Mucosa of descending colon (tissue), 3 donors: ENCODE data around the gene CDC42EP2. TPM values are rescaled to one million over a fixed set of nuclear protein-coding genes. Genes with fewer than 3 reads are reported as not detected.

Experiments used
- ATAC-seq: fragments of 200-7000 bp; cut with Tn5 transposase; one replicate; pipeline ENCODE4 v1.9.1; 2020; ENCODE audit warnings: mild to moderate bottlenecking, moderate library complexity
- DNase-seq, 3 donors: peaks; one replicate each; pipeline ENCODE4 v3.0.0-alpha.2; 2020
- H3K36me3 ChIP-seq: fragments of 200-600 bp; one replicate; pipeline ENCODE4 v1.8.0; 2021; ENCODE audit warnings: low read depth, mild to moderate bottlenecking
- H3K4me1 ChIP-seq: fragments of 200-600 bp; one replicate; pipeline ENCODE4 v1.8.0; 2021; ENCODE audit warnings: low read depth, mild to moderate bottlenecking
- H3K4me3 ChIP-seq: fragments of 200-600 bp; one replicate; pipeline ENCODE4 v1.8.0; 2021; ENCODE audit warnings: mild to moderate bottlenecking
- H3K9me3 ChIP-seq: fragments of 200-600 bp; one replicate; pipeline ENCODE4 v1.8.0; 2021; ENCODE audit warnings: mild to moderate bottlenecking
- CTCF ChIP-seq: fragments of 200-600 bp; IDR thresholded peaks from one replicate; pipeline ENCODE4 v1.8.0; 2022; ENCODE audit warnings: antibody characterized with exemption, mild to moderate bottlenecking
- intact Hi-C, 2 donors: fragments of 100-400 bp; cut with DNase I in 1 of 2; cut with micrococcal nuclease in 1 of 2; formaldehyde crosslinking; loops; one replicate each; pipeline versions ENCODE4 v1.11.0 to v1.11.1; 2022; cut with DNase I, micrococcal nuclease
- total RNA-seq, 3 donors: library from RNA; stranded (reverse); fragmentation: NEBNext Ultra II Directional in 2 of 3; extraction: Animal tissue kit (Norgen Biotek cat#: 25700) in 2 of 3; gene quantifications; one replicate each; pipeline versions ENCODE4 v1.2.1 to v1.2.4, GENCODE V29; 2021 to 2023
- donor health status: DM: no; HTN: no; CAD: no; lungs with moderate emphysema.
- donor health status: DM: no; HTN: no; CAD: no.
- donor health status: DM: no; HTN: yes; CAD: no.

Gene CDC42EP2
- total RNA-seq, 3 donors from 2014 or later = 7.0 to 27.4 (median 11.6) TPM

GRCh38 chr11:65277631-65278277, 36.9 kb upstream of the CDC42EP2 start:
- intact Hi-C loops = loop anchor here in 1 of 2 donors (5.0 kb wide), 1 partner anchor 45 kb away; no protein-coding TSS in a partner anchor
- Histone ChIP-seq H3K9me3 (no peaks in the 10 kb centered on the region), H3K4me1 (peaks cover 18% of the 10 kb centered on the region), H3K4me3 (no peak overlapping the region), H3K36me3 (no peaks in the 10 kb centered on the region)
- no peak for DNase-seq
- ATAC-seq = no peak
- TF ChIP-seq CTCF = no peak

- DNase-seq (no peak), ATAC-seq (no peak)
- no peak for TF ChIP-seq CTCF
- Histone ChIP-seq H3K36me3 (no peaks in the 10 kb centered on the region), H3K4me3 (no peak overlapping the region), H3K4me1 (peaks cover 18% of the 10 kb centered on the region), H3K9me3 (no peaks in the 10 kb centered on the region)
- intact Hi-C loops = loop anchor here in 1 of 2 donors (5.0 kb wide), 1 partner anchor 44 kb away; no protein-coding TSS in a partner anchor
Observed at GRCh38 chr11:65278356-65278755, 36.3 kb upstream of the CDC42EP2 start.

GRCh38 chr11:65279279-65279678, 35.4 kb upstream of the CDC42EP2 start:
- DNase-seq = no peak
- peaks cover 18% of the 10 kb centered on the region for H3K4me1 ChIP-seq
- intact Hi-C loops = loop anchor here in 1 of 2 donors (5.0 kb wide), 1 partner anchor 43 kb away; no protein-coding TSS in a partner anchor
- H3K9me3 ChIP-seq = no peaks in the 10 kb centered on the region
- H3K4me3 ChIP-seq = no peak overlapping the region
- no peak for TF ChIP-seq CTCF
- H3K36me3 ChIP-seq = no peaks in the 10 kb centered on the region
- no peak for ATAC-seq

- H3K4me1 ChIP-seq = peaks cover 15% of the 10 kb centered on the region
- intact Hi-C loops = loop anchor here in 1 of 2 donors (5.0 kb wide), 1 partner anchor 42 kb away; no protein-coding TSS in a partner anchor
- ATAC-seq = peak; percentile 62
Observed at GRCh38 chr11:65279741-65280440, 34.8 kb upstream of the CDC42EP2 start.

GRCh38 chr11:65280646-65281045, 34.0 kb upstream of the CDC42EP2 start:
- Histone ChIP-seq H3K36me3 (no peaks in the 10 kb centered on the region), H3K4me3 (no peak overlapping the region), H3K4me1 (peaks cover 7% of the 10 kb centered on the region), H3K9me3 (no peaks in the 10 kb centered on the region)
- no peak for DNase-seq
- intact Hi-C loops = no loop called here
- ATAC-seq = no peak
- TF ChIP-seq CTCF = no peak

More at GRCh38 chr11:65279741-65280440, 34.8 kb upstream of the CDC42EP2 start:
- H3K9me3 ChIP-seq = no peaks in the 10 kb centered on the region
- no peaks in the 10 kb centered on the region for H3K36me3 ChIP-seq
- no peak for TF ChIP-seq CTCF
- no peak overlapping the region for H3K4me3 ChIP-seq
- no peak for DNase-seq
